Epithelial cell of proximal tubule (primary cell): ENCODE data around the gene GPR3. TPM values are rescaled to one million over a fixed set of nuclear protein-coding genes. Genes with fewer than 3 reads are reported as not detected.
A peak's percentile ranks its signal among the peaks of the same experiment; 100 is the strongest.

Experiments
- DNase-seq: peaks from one replicate; pipeline ENCODE4 v3.0.0-alpha.2; 2011; ENCODE audit warnings: low read depth
- H3K4me3 ChIP-seq: 2 replicates; pipeline ENCODE4 v1.5.1; 2011; ENCODE audit warnings: low read depth, mild to moderate bottlenecking, low read length
- CTCF ChIP-seq: conservative IDR thresholded peaks from 2 replicates; pipeline ENCODE4 v1.5.1; 2012; ENCODE audit warnings: low read depth, mild to moderate bottlenecking, low read length
- total RNA-seq: library from RNA; depleted of rRNA; stranded (reverse); fragments of >200 nt; gene quantifications from 2 replicates; pipeline ENCODE4 v1.2.3, GENCODE V29; 2015

GPR3 gene
- total RNA-seq, 1 donor from 2014 or later, result 3.0 TPM

- no peak for TF ChIP-seq CTCF
- DNase-seq, result no peak
Observed at GRCh38 chr1:27348861-27349783, 43.3 kb upstream of the GPR3 start.

GRCh38 chr1:27349784-27350662, 42.4 kb upstream of the GPR3 start:
- peak overlapping the region; percentile 56 for H3K4me3 ChIP-seq
- no peak for DNase-seq
- TF ChIP-seq CTCF, result no peak

More at GRCh38 chr1:27348861-27349783, 43.3 kb upstream of the GPR3 start:
- H3K4me3 ChIP-seq, result peak overlapping the region; percentile 56

- H3K4me3 ChIP-seq, result peak overlapping the region; percentile 34
- no peak for DNase-seq
- no peak for TF ChIP-seq CTCF
Observed at GRCh38 chr1:27350663-27351540, 41.5 kb upstream of the GPR3 start.

GRCh38 chr1:27351541-27352107, 40.8 kb upstream of the GPR3 start:
- DNase-seq, result no peak
- peak overlapping the region; percentile 34 for H3K4me3 ChIP-seq
- no peak for TF ChIP-seq CTCF

- DNase-seq, result no peak
- no peak for TF ChIP-seq CTCF
- H3K4me3 ChIP-seq, result no peak overlapping the region
Observed at GRCh38 chr1:27353166-27353565, 39.3 kb upstream of the GPR3 start.

- TF ChIP-seq CTCF, result no peak
- no peak overlapping the region for H3K4me3 ChIP-seq
- DNase-seq, result no peak
Observed at GRCh38 chr1:27353629-27354028, 38.8 kb upstream of the GPR3 start.
